H4 (cell line): ENCODE measurements around the gene COX7C. TPM values are rescaled to one million over a fixed set of nuclear protein-coding genes. Genes with fewer than 3 reads are reported as not detected.
"Not testable (repeated sequence)": the region's sequence is repeated elsewhere in the genome, so short reads cannot be mapped to it uniquely, and the experiment has no call there.

Experiments used
- DNase-seq: peaks from one replicate; pipeline ENCODE4 v3.0.0-alpha.2; 2015; ENCODE audit warnings: low spot score
- total RNA-seq: library from RNA; depleted of rRNA; stranded (reverse); fragments of >200 nt; shearing (Covaris generic); gene quantifications from 2 replicates; pipeline ENCODE4 v1.2.3, GENCODE V29; 2014; rRNA removed

The COX7C gene, protein sequence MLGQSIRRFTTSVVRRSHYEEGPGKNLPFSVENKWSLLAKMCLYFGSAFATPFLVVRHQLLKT
- 848 and 900 TPM in 2 replicates for total RNA-seq

- DNase-seq = peak; percentile 95
Measured at GRCh38 chr5:86617756-86618576, at the start of gene COX7C. Gene COX7C (plus strand): TSS chr5:86617941. CDS start chr5:86618056, 115 bp downstream.

DNA sequence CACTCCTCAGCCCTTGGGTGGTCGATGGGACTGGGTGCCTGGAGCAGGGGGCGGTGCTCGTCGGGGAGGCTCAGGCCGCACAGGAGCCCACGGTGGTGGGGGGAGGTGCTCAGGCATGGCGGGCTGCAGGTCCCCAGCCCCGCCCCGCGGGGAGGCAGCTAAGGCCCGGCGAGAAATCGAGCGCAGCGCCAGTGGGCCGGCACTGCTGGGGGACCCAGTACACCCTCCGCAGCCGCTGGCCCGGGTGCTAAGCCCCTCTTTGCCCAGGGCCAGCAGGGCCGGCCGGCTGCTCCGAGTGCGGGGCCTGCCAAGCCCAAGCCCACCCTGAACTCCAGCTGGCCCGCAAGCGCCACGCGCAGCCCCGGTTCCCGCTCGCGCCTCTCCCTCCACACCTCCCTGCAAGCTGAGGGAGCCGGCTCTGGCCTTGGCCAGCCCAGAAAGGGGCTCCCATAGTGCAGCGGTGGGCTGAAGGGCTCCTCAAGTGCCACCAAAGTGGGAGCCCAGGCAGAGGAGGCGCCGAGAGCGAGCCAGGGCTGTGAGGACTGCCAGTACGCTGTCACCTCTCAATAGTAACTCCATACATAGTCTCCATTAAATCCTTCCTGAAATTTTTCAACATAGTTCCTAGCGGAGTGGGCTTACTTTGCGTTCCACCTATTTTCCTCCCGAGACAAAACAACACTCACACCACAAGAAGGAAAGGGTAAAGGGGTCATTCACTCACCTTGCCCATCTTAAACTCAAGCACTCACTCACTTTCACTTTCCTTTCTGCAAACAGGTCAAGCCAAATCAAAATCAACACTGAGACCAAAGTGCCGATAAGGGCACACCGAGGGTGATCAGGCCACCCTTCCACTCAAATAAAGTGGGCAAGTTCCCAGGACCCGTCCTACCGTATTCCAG, 48.0 kb upstream of the COX7C start:
- not testable (repeated sequence) for DNase-seq

- DNase-seq = no peak
Measured at GRCh38 chr5:86570427-86571083, 47.2 kb upstream of the COX7C start.

- DNase-seq = not testable (repeated sequence)
Measured at GRCh38 chr5:86571109-86571508, 46.6 kb upstream of the COX7C start.

- DNase-seq = no peak
Measured at GRCh38 chr5:86572825-86573517, 44.8 kb upstream of the COX7C start.

GRCh38 chr5:86579502-86579901, 38.2 kb upstream of the COX7C start:
- no peak for DNase-seq

DNA sequence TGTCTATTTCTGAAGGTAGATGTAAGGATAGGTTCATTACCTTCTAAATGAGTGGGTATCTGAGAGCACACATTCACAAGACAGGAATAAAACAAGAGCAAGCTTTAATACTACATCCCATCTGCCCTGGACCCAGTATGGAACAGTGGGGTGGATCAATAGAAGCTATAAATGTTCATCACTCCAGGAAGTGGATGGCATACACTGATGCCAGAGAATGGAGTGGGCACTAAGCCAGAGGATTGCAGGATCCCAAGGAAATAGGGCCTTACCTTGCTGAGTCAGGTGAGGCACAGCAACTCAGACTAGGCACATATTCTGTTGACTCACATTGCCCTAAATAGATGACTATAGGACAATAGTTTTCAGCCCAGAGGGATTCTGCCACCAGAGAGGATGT, 21.3 kb upstream of the COX7C start:
- DNase-seq = no peak

DNA sequence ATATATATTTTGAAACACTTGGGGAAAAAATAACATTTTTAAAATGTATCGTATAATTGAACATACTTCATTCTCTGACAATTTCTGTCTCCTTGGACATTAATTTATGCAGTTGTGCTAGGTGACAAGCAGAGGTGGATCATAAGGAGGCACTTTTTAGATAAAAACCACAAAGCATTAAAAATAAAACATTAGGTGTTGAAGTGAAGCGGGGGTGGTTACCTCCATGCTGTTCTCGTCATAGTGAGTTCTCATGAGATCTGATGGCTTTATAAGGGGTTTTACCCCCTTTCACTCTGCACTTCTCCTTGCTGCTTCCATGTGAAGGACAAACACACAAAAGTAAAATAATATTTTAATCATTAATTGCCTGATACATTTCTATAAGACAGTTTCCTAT, 11.9 kb upstream of the COX7C start:
- DNase-seq = no peak

GRCh38 chr5:86613455-86613854, 4.3 kb upstream of the COX7C start:
- no peak for DNase-seq

GRCh38 chr5:86617309-86617755, 409 bp upstream of the COX7C start:
- DNase-seq = no peak

- DNase-seq = no peak
Measured at GRCh38 chr5:86623785-86624483, 6.2 kb downstream of the COX7C start.

GRCh38 chr5:86625148-86625547, 7.4 kb downstream of the COX7C start:
- no peak for DNase-seq

GRCh38 chr5:86626149-86626548, 8.4 kb downstream of the COX7C start:
- no peak for DNase-seq

- no peak for DNase-seq
Measured at GRCh38 chr5:86631165-86631564, 13.4 kb downstream of the COX7C start.

DNA sequence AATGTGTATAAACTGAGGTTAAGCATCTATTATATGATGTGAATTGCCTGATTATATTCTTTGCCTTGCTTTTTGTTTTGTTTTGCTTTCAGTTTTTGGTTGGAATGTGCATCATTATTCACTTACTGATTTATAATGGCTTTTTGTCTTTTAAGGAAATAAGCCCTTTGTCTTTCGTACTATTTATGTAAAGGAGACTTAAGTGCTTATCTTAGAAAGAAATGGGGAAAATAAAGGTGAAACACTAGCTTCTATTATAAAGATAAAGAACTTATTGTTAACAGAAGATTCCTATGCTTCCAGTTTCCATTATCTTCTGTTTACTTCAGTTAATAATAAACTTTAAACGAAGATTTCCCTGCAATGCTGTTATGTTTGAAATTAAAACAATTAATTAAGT, 23.3 kb downstream of the COX7C start:
- no peak for DNase-seq

GRCh38 chr5:86644843-86645242, 27.1 kb downstream of the COX7C start:
- no peak for DNase-seq

- DNase-seq = no peak
Measured at GRCh38 chr5:86645885-86646284, 28.1 kb downstream of the COX7C start.

DNA sequence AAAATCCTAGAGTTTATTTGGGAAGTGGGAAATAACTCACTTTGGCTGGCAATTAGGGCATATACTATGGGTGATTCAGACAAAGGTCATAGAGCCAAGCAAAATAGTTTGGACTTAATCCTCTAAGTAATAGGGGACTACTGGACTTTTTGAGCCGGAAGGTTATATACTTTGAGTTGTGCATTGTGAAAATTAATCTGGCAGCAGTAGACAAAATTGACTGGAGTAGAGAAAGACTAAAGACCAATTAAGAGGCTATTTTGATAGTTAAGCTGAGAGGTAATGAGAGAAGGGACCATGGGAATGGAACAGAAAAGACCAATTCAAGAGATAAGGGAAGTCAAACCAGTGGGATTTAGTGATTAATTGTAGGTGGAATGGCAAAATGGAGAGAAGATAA, 28.9 kb downstream of the COX7C start:
- DNase-seq = no peak

- no peak for DNase-seq
Measured at GRCh38 chr5:86649832-86650505, 32.2 kb downstream of the COX7C start.

DNA sequence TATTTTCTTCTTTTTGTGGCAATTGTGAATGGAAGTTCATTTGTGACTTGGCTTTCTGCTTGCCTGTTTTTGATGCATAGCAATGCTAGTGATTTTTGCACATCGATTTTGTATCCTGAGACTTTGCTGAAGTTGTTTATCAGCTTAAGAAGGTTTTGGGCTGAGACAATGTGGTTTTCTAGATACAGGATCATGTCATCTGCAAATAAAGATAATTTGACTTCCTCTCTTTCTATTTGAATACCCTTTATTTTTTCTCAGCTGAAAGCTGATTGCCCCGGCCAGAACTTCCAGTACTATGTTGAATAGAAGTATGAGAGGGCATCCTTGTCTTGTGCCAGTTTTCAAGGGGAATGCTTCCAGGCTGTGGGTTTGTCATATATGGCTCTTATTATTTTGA, 43.0 kb downstream of the COX7C start:
- not testable (repeated sequence) for DNase-seq
